HG02938 (cell line): ENCODE data around the gene SAMD3.
"Not testable (repeated sequence)": the region's sequence is repeated elsewhere in the genome, so short reads cannot be mapped to it uniquely, and the experiment has no call there.

ENCODE experiments used
- ATAC-seq: cut with Tn5 transposase; IDR thresholded peaks from one replicate; pipeline ENCODE4 v1.9.1; 2021; ENCODE audit warnings: mild to moderate bottlenecking, moderate library complexity; ENCODE audit not compliant: unreplicated experiment

SAMD3 gene

GRCh38 chr6:130182466-130182865 is 40.3 kb downstream of the SAMD3 start:
- ATAC-seq, result no peak

GRCh38 chr6:130178692-130179091 is 44.1 kb downstream of the SAMD3 start:
- no peak for ATAC-seq

GRCh38 chr6:130176378-130176777 is 46.4 kb downstream of the SAMD3 start:
- ATAC-seq, result no peak

- not testable (repeated sequence) for ATAC-seq
Measured at GRCh38 chr6:130173377-130174004, 49.3 kb downstream of the SAMD3 start.

- ATAC-seq, result not testable (repeated sequence)
Measured at GRCh38 chr6:130170160-130170559, 52.6 kb downstream of the SAMD3 start.

GRCh38 chr6:130167655-130168054 is 55.1 kb downstream of the SAMD3 start:
- ATAC-seq, result no peak

GRCh38 chr6:130164251-130164650 is 58.5 kb downstream of the SAMD3 start:
- no peak for ATAC-seq

GRCh38 chr6:130163266-130163665 is 59.5 kb downstream of the SAMD3 start:
- no peak for ATAC-seq

GRCh38 chr6:130162421-130162820 is 60.3 kb downstream of the SAMD3 start:
- ATAC-seq, result no peak

- no peak for ATAC-seq
Measured at GRCh38 chr6:130161683-130162404, 60.9 kb downstream of the SAMD3 start.

- ATAC-seq, result no peak
Measured at GRCh38 chr6:130159956-130160355, 62.8 kb downstream of the SAMD3 start.

GRCh38 chr6:130158548-130158947 is 64.2 kb downstream of the SAMD3 start:
- ATAC-seq, result no peak

- no peak for ATAC-seq
Measured at GRCh38 chr6:130158056-130158455, 64.7 kb downstream of the SAMD3 start.

GRCh38 chr6:130156908-130157307 is 65.8 kb downstream of the SAMD3 start:
- ATAC-seq, result no peak

- no peak for ATAC-seq
Measured at GRCh38 chr6:130152908-130153510, 69.7 kb downstream of the SAMD3 start.

- ATAC-seq, result no peak
Measured at GRCh38 chr6:130150906-130151305, 71.8 kb downstream of the SAMD3 start.

- not testable (repeated sequence) for ATAC-seq
Measured at GRCh38 chr6:130149016-130149415, 73.7 kb downstream of the SAMD3 start.

GRCh38 chr6:130148181-130148580 is 74.6 kb downstream of the SAMD3 start:
- no peak for ATAC-seq

GRCh38 chr6:130147111-130147510 is 75.6 kb downstream of the SAMD3 start:
- ATAC-seq, result no peak

GRCh38 chr6:130143709-130144108 is 79.0 kb downstream of the SAMD3 start:
- no peak for ATAC-seq

GRCh38 chr6:130140084-130140483 is 82.7 kb downstream of the SAMD3 start:
- no peak for ATAC-seq

GRCh38 chr6:130138909-130139242 is 83.9 kb downstream of the SAMD3 start:
- peak; percentile 31 for ATAC-seq
